HG03442 (cell line): Measurements from ENCODE around the gene KIF1A.

Source experiments
- ATAC-seq: cut with Tn5 transposase; IDR thresholded peaks from one replicate; pipeline ENCODE4 v1.9.1; 2021; ENCODE audit warnings: mild to moderate bottlenecking, moderate library complexity; ENCODE audit not compliant: unreplicated experiment

Gene KIF1A

GRCh38 chr2:240777456-240778212, 42.4 kb downstream of the KIF1A start:
- no peak for ATAC-seq

- ATAC-seq: no peak
Measured at GRCh38 chr2:240775905-240776304, 44.1 kb downstream of the KIF1A start.

GRCh38 chr2:240774856-240775255, 45.2 kb downstream of the KIF1A start:
- no peak for ATAC-seq

- ATAC-seq: no peak
Measured at GRCh38 chr2:240769096-240769495, 50.9 kb downstream of the KIF1A start.

GRCh38 chr2:240768216-240768615, 51.8 kb downstream of the KIF1A start:
- ATAC-seq: no peak

GRCh38 chr2:240767341-240767740, 52.7 kb downstream of the KIF1A start:
- ATAC-seq: no peak

GRCh38 chr2:240766072-240766471, 53.9 kb downstream of the KIF1A start:
- no peak for ATAC-seq

GRCh38 chr2:240765007-240765406, 55.0 kb downstream of the KIF1A start:
- no peak for ATAC-seq

- ATAC-seq: no peak
Measured at GRCh38 chr2:240764605-240765004, 55.4 kb downstream of the KIF1A start.

- no peak for ATAC-seq
Measured at GRCh38 chr2:240762971-240763370, 57.0 kb downstream of the KIF1A start.

- ATAC-seq: no peak
Measured at GRCh38 chr2:240762249-240762648, 57.8 kb downstream of the KIF1A start.

- ATAC-seq: no peak
Measured at GRCh38 chr2:240760576-240761246, 59.3 kb downstream of the KIF1A start.

GRCh38 chr2:240760121-240760520, 59.9 kb downstream of the KIF1A start:
- ATAC-seq: no peak

GRCh38 chr2:240759459-240759858, 60.6 kb downstream of the KIF1A start:
- no peak for ATAC-seq

- no peak for ATAC-seq
Measured at GRCh38 chr2:240757086-240757614, 62.9 kb downstream of the KIF1A start.

- no peak for ATAC-seq
Measured at GRCh38 chr2:240752209-240752608, 67.8 kb downstream of the KIF1A start.

GRCh38 chr2:240750409-240750808, 69.6 kb downstream of the KIF1A start:
- no peak for ATAC-seq

GRCh38 chr2:240749516-240749915, 70.5 kb downstream of the KIF1A start:
- no peak for ATAC-seq

GRCh38 chr2:240747256-240747655, 72.8 kb downstream of the KIF1A start:
- ATAC-seq: no peak

GRCh38 chr2:240746671-240747070, 73.3 kb downstream of the KIF1A start:
- ATAC-seq: no peak

GRCh38 chr2:240745962-240746361, 74.1 kb downstream of the KIF1A start:
- ATAC-seq: no peak

GRCh38 chr2:240745456-240745855, 74.6 kb downstream of the KIF1A start:
- no peak for ATAC-seq
